HCT116 (cell line): ENCODE measurements around the gene ERBB4. TPM values are rescaled to one million over a fixed set of nuclear protein-coding genes. Genes with fewer than 3 reads are reported as not detected.

Source experiments
- ATAC-seq: fragments of 200-7000 bp; cut with Tn5 transposase; 2 replicates; pipeline ENCODE4 v1.9.1; 2020; ENCODE audit warnings: mild to moderate bottlenecking, moderate library complexity
- BruUV-seq: library from RNA; stranded (reverse); fragments of 400-500 nt; replicated peaks from 2 replicates; lab custom pipeline; 2021; lab: Mats Ljungman, UMichigan
- CTCF ChIA-PET: fragments of 300-600 bp; sonication (Branson Sonifier 250); formaldehyde crosslinking; loops from one replicate; lab custom pipeline; 2021; ENCODE audit warnings: antibody characterized with exemption; lab: Charles Lee
- POLR2A ChIA-PET: fragments of 300-600, 350-600 bp; sonication (Branson Sonifier 250); formaldehyde crosslinking; loops from one replicate; lab custom pipeline; 2021; ENCODE audit warnings: antibody characterized with exemption; lab: Charles Lee
- RAD21 ChIA-PET, 2 experiments: fragments of 300-600 bp; sonication (Branson Sonifier 250); formaldehyde crosslinking; loops; one replicate each; lab custom pipeline; 2023; ENCODE audit warnings: low total read pairs in 2 of 2; ENCODE audit not compliant: uncharacterized antibody in 2 of 2, unreplicated experiment in 2 of 2, low non-redundant PET in 1 of 2; lab: Charles Lee
- DNase-seq: peaks from one replicate; pipeline ENCODE4 v3.0.0-alpha.2; 2010; ENCODE audit warnings: low read depth, low spot score
- H2AFZ ChIP-seq: fragments of 200-600 bp; shearing (Covaris generic), sonication (generic); 2 replicates; pipeline ENCODE4 v1.6.1; 2017; ENCODE audit warnings: low read depth, mixed run types, mixed read lengths, antibody characterized with exemption, low read length; ENCODE audit not compliant: poor library complexity, severe bottlenecking
- H3K27ac ChIP-seq: 2 replicates; pipeline ENCODE4 v1.5.1; 2012; ENCODE audit warnings: low read depth, low read length
- H3K27me3 ChIP-seq: fragments of 200-600 bp; sonication (generic); 2 replicates; pipeline ENCODE4 v1.6.1; 2016; ENCODE audit warnings: mixed run types, low read length, mixed read lengths; ENCODE audit not compliant: insufficient read depth
- H3K36me3 ChIP-seq, 2 experiments: fragments of 200-500 bp in 1 of 2; fragments of 200-600 bp in 1 of 2; sonication (Bioruptor generic) in 1 of 2; sonication (generic) in 1 of 2; 2 replicates each; pipeline versions ENCODE4 v1.5.1 to v1.6.1; 2014 to 2016; ENCODE audit warnings: low read length in 2 of 2, inconsistent platforms in 1 of 2, mixed read lengths in 1 of 2, mixed run types in 1 of 2; ENCODE audit not compliant: insufficient read depth in 2 of 2, control insufficient read depth in 1 of 2
- H3K4me1 ChIP-seq, 2 experiments: fragments of 200-600 bp in 1 of 2; sonication (generic) in 1 of 2; 2 replicates each; pipeline versions ENCODE4 v1.5.1 to v1.6.1; 2012 to 2017; ENCODE audit warnings: low read length in 2 of 2, inconsistent platforms in 1 of 2, mild to moderate bottlenecking in 1 of 2, mixed read lengths in 1 of 2, mixed run types in 1 of 2, moderate library complexity in 1 of 2; ENCODE audit not compliant: insufficient read depth in 2 of 2, control insufficient read depth in 1 of 2
- H3K4me2 ChIP-seq: fragments of 200-600 bp; sonication (generic); 2 replicates; pipeline ENCODE4 v1.6.1; 2017; ENCODE audit warnings: mixed run types, low read length, mixed read lengths
- H3K4me3 ChIP-seq, 2 experiments: fragments of 200-600 bp in 1 of 2; sonication (generic) in 1 of 2; replicated peaks in 1 of 2; 2 replicates each; pipeline ENCODE4 v1.5.1; 2011 to 2016; ENCODE audit warnings: low read length in 2 of 2, control low read depth in 1 of 2, low read depth in 1 of 2, mild to moderate bottlenecking in 1 of 2, mixed read lengths in 1 of 2, mixed run types in 1 of 2
- H3K79me2 ChIP-seq: fragments of 200-600 bp; sonication (generic); 2 replicates; pipeline ENCODE4 v1.6.1; 2017; ENCODE audit warnings: mild to moderate bottlenecking, mixed run types, low read length, moderate library complexity, mixed read lengths; ENCODE audit not compliant: insufficient read depth
- H3K9ac ChIP-seq: fragments of 200-600 bp; sonication (generic); 2 replicates; pipeline ENCODE4 v1.6.1; 2016; ENCODE audit warnings: low read length, mixed read lengths
- H3K9me2 ChIP-seq: fragments of 200-600 bp; sonication (generic), shearing (Covaris generic); 2 replicates; pipeline ENCODE4 v1.6.1; 2017; ENCODE audit warnings: mixed run types, mild to moderate bottlenecking, moderate library complexity; ENCODE audit not compliant: insufficient read depth
- H3K9me3 ChIP-seq, 2 experiments: fragments of 200-500 bp in 1 of 2; fragments of 200-600 bp in 1 of 2; sonication (Bioruptor generic) in 1 of 2; sonication (generic) in 1 of 2; 2 replicates each; pipeline ENCODE4 v1.6.1; 2014 to 2017; ENCODE audit warnings: low read length in 2 of 2, mixed read lengths in 2 of 2, inconsistent platforms in 1 of 2, low read depth in 1 of 2, mild to moderate bottlenecking in 1 of 2, mixed run types in 1 of 2, moderate library complexity in 1 of 2; ENCODE audit not compliant: control insufficient read depth in 1 of 2, insufficient read depth in 1 of 2
- H4K20me1 ChIP-seq: fragments of 200-600 bp; sonication (generic), shearing (Covaris generic); 2 replicates; pipeline ENCODE4 v1.6.1; 2017; ENCODE audit warnings: mixed run types, mild to moderate bottlenecking, moderate library complexity; ENCODE audit not compliant: insufficient read depth
- CBX3 ChIP-seq: IDR thresholded peaks from 2 replicates; pipeline ENCODE4 v1.6.1; 2012; ENCODE audit warnings: low read depth
- CEBPB ChIP-seq: IDR thresholded peaks from 2 replicates; pipeline ENCODE4 v1.6.1; 2012; ENCODE audit warnings: low read depth
- EGR1 ChIP-seq: IDR thresholded peaks from 2 replicates; pipeline ENCODE4 v1.6.1; 2012; ENCODE audit warnings: low read depth
- ELF1 ChIP-seq: IDR thresholded peaks from 2 replicates; pipeline ENCODE4 v1.6.1; 2012; ENCODE audit warnings: low read depth, borderline replicate concordance
- EZH2phosphoT487 ChIP-seq: fragments of 200-600 bp; IDR thresholded peaks from 2 replicates; pipeline ENCODE4 v1.6.1; 2018; ENCODE audit warnings: antibody characterized with exemption, borderline replicate concordance
- JUND ChIP-seq: IDR thresholded peaks from 2 replicates; pipeline ENCODE4 v1.6.1; 2012
- SIN3A ChIP-seq: IDR thresholded peaks from 2 replicates; pipeline ENCODE4 v1.6.1; 2012; ENCODE audit warnings: low read depth
- SRF ChIP-seq: IDR thresholded peaks from 2 replicates; pipeline ENCODE4 v1.6.1; 2012; ENCODE audit warnings: low read depth
- ZFX ChIP-seq: fragments of 450-650 bp; IDR thresholded peaks from 2 replicates; pipeline ENCODE4 v1.6.1; 2017
- intact Hi-C: fragments of 100-400 bp; cut with micrococcal nuclease; formaldehyde crosslinking; loops from 2 replicates; pipeline ENCODE4 v1.10.0; 2022
- total RNA-seq: library from RNA; stranded (reverse); gene quantifications from one replicate; pipeline ENCODE4 v1.2.1, GENCODE V29; 2021; ENCODE audit not compliant: unreplicated experiment
- TF ChIP-seq, protein P1 (sequence below): IDR thresholded peaks from 2 replicates; pipeline ENCODE4 v1.6.1; 2011; ENCODE audit warnings: mild to moderate bottlenecking, low read length, moderate library complexity; ENCODE audit not compliant: insufficient replicate concordance; ENCODE audit errors: extremely low read depth
- TF ChIP-seq, protein P2 (sequence below), 3 experiments: fragments of 200-600 bp in 1 of 3; sonication (generic) in 1 of 3; IDR thresholded peaks in 2 of 3; conservative IDR thresholded peaks in 1 of 3; 2 replicates each; pipeline ENCODE4 v1.5.1; 2012 to 2017; ENCODE audit warnings: low read depth in 2 of 3, low read length in 2 of 3, antibody characterized with exemption in 1 of 3, borderline replicate concordance in 1 of 3, control low read depth in 1 of 3, mild to moderate bottlenecking in 1 of 3, mixed read lengths in 1 of 3, mixed run types in 1 of 3, moderate library complexity in 1 of 3; ENCODE audit not compliant: insufficient read depth in 1 of 3
- TF ChIP-seq, protein P3 (sequence below): IDR thresholded peaks from 2 replicates; pipeline ENCODE4 v1.6.1; 2012
- TF ChIP-seq, protein P4 (sequence below): IDR thresholded peaks from 2 replicates; pipeline ENCODE4 v1.6.1; 2012; ENCODE audit warnings: low read depth

ERBB4 gene
- total RNA-seq, 1 experiment from 2014 or later, result 0.10 TPM

DNA sequence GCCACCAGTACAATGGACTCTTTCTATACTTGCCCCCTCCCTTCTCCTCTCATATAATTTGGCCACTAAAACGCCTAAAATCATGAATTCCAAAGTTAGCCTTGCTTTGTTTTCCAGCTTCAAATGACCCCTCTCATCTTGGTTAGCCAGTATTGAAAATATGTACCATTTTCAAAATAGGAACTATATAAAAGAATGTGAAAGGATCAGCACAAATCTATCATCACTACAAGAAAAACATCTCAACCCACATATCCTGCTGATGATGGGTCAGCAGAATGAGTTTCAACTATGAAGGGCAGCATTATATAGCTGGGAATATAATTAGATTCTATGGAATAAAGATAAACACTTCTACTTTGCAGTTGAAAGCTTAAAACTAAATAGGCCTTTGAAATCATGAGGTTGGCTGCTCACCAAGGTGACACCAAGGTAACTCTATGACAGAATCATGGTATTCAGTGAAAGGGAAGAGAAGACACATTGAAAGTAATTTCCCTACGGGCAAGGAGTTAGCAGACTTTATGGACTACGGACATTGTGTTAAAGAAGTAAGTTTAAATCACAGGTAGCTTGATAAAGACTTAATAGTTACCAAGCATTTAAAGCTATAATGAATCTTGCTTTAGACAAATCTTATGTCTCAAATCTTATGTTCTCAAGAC, 1109.2 kb downstream of the ERBB4 start:
- RAD21 ChIA-PET, result no interaction called here
- Histone ChIP-seq H3K79me2 (no peaks in the 10 kb centered on the region), H3K27me3 (no peaks in the 10 kb centered on the region), H3K4me3 (no peak overlapping the region), H3K9ac (no peak overlapping the region), H4K20me1 (no peaks in the 10 kb centered on the region), H3K36me3 (no peaks in the 10 kb centered on the region), H3K4me2 (no peak overlapping the region), H2AFZ (no peak overlapping the region), H3K9me3 (no peaks in the 10 kb centered on the region), H3K27ac (no peak overlapping the region), H3K4me1 (no peaks in the 10 kb centered on the region), H3K9me2 (no peaks in the 10 kb centered on the region)
- intact Hi-C loops, result no loop called here
- DNase-seq (no peak), ATAC-seq (no peak)
- no TSS peak for BruUV-seq
- POLR2A ChIA-PET, result no interaction called here
- TF ChIP-seq SRF, result no peak
- CTCF ChIA-PET, result no interaction called here

DNA sequence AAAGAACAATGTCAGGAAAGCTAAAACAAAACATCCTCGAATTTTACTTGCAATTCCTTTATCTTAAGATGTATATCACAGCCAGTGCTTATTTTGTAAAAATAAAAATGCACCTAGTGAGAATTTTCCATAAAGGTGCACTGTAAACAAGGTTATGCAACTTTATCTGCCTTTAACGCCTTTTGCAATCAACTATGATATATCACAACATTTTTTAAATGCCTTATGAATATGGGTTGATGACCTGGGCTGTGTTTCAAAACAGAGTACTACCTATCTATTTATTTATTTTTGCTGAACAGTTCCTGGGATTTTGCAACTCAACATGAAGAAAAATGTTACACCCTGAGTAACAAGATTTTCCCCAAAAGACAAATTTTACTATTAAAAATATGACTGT, 1112.4 kb downstream of the ERBB4 start:
- POLR2A ChIA-PET, result no interaction called here
- intact Hi-C loops, result no loop called here
- Histone ChIP-seq H3K79me2 (no peaks in the 10 kb centered on the region), H3K27me3 (no peaks in the 10 kb centered on the region), H2AFZ (no peak overlapping the region), H3K4me3 (no peak overlapping the region), H3K36me3 (no peaks in the 10 kb centered on the region), H3K4me1 (no peaks in the 10 kb centered on the region), H4K20me1 (no peaks in the 10 kb centered on the region), H3K9ac (no peak overlapping the region), H3K9me2 (no peaks in the 10 kb centered on the region), H3K9me3 (no peaks in the 10 kb centered on the region), H3K4me2 (no peak overlapping the region), H3K27ac (no peak overlapping the region)
- no peak for DNase-seq
- RAD21 ChIA-PET, result no interaction called here
- CTCF ChIA-PET, result interaction anchor here (0.9 kb wide), 1 partner anchor 29 kb away, joined by 3 read pairs; no protein-coding TSS in a partner anchor
- no peak for ATAC-seq
- no TSS peak for BruUV-seq
- TF ChIP-seq CEBPB, result no peak
- TF ChIP-seq, protein P1, sequence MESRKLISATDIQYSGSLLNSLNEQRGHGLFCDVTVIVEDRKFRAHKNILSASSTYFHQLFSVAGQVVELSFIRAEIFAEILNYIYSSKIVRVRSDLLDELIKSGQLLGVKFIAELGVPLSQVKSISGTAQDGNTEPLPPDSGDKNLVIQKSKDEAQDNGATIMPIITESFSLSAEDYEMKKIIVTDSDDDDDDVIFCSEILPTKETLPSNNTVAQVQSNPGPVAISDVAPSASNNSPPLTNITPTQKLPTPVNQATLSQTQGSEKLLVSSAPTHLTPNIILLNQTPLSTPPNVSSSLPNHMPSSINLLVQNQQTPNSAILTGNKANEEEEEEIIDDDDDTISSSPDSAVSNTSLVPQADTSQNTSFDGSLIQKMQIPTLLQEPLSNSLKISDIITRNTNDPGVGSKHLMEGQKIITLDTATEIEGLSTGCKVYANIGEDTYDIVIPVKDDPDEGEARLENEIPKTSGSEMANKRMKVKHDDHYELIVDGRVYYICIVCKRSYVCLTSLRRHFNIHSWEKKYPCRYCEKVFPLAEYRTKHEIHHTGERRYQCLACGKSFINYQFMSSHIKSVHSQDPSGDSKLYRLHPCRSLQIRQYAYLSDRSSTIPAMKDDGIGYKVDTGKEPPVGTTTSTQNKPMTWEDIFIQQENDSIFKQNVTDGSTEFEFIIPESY, result no peak
- no peak for TF ChIP-seq EGR1
- TF ChIP-seq, protein P2, sequence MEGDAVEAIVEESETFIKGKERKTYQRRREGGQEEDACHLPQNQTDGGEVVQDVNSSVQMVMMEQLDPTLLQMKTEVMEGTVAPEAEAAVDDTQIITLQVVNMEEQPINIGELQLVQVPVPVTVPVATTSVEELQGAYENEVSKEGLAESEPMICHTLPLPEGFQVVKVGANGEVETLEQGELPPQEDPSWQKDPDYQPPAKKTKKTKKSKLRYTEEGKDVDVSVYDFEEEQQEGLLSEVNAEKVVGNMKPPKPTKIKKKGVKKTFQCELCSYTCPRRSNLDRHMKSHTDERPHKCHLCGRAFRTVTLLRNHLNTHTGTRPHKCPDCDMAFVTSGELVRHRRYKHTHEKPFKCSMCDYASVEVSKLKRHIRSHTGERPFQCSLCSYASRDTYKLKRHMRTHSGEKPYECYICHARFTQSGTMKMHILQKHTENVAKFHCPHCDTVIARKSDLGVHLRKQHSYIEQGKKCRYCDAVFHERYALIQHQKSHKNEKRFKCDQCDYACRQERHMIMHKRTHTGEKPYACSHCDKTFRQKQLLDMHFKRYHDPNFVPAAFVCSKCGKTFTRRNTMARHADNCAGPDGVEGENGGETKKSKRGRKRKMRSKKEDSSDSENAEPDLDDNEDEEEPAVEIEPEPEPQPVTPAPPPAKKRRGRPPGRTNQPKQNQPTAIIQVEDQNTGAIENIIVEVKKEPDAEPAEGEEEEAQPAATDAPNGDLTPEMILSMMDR (IDR thresholded peaks at IDR 0.05 in 2 of 3, conservative IDR thresholded peaks at IDR 0.05 in 1 of 3; ENCODE audit: borderline replicate concordance in 1 of 3, insufficient read depth in 1 of 3, low read depth in 2 of 3, low read length in 2 of 3), result no peak
- TF ChIP-seq SIN3A, result no peak
- no peak for TF ChIP-seq JUND
- TF ChIP-seq, protein P3, sequence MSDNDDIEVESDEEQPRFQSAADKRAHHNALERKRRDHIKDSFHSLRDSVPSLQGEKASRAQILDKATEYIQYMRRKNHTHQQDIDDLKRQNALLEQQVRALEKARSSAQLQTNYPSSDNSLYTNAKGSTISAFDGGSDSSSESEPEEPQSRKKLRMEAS, result no peak
- TF ChIP-seq EZH2phosphoT487, result no peak
- TF ChIP-seq ELF1, result no peak
- no peak for TF ChIP-seq ZFX
- TF ChIP-seq, protein P4, sequence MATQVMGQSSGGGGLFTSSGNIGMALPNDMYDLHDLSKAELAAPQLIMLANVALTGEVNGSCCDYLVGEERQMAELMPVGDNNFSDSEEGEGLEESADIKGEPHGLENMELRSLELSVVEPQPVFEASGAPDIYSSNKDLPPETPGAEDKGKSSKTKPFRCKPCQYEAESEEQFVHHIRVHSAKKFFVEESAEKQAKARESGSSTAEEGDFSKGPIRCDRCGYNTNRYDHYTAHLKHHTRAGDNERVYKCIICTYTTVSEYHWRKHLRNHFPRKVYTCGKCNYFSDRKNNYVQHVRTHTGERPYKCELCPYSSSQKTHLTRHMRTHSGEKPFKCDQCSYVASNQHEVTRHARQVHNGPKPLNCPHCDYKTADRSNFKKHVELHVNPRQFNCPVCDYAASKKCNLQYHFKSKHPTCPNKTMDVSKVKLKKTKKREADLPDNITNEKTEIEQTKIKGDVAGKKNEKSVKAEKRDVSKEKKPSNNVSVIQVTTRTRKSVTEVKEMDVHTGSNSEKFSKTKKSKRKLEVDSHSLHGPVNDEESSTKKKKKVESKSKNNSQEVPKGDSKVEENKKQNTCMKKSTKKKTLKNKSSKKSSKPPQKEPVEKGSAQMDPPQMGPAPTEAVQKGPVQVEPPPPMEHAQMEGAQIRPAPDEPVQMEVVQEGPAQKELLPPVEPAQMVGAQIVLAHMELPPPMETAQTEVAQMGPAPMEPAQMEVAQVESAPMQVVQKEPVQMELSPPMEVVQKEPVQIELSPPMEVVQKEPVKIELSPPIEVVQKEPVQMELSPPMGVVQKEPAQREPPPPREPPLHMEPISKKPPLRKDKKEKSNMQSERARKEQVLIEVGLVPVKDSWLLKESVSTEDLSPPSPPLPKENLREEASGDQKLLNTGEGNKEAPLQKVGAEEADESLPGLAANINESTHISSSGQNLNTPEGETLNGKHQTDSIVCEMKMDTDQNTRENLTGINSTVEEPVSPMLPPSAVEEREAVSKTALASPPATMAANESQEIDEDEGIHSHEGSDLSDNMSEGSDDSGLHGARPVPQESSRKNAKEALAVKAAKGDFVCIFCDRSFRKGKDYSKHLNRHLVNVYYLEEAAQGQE, result no peak
- no peak for TF ChIP-seq CBX3
